ENCODE results near the gene PLXNA4.

- TF ChIP-seq CTCF (IDR thresholded peaks at IDR 0.05; ENCODE audit: insufficient read depth, low read depth, low read length) (no peak), EZH2 (IDR thresholded peaks at IDR 0.05; ENCODE audit: insufficient read depth, low read length) (no peak)
These were observed 417.4 kb downstream of the PLXNA4 start for GRCh38 chr7:132158841-132159240.

All from astrocyte (in vitro differentiated cells and primary cell).